GM12892 (cell line): ENCODE results near the gene BHLHE23.

Source experiments
- DNase-seq: peaks from one replicate; pipeline ENCODE4 v3.0.0; 2011; ENCODE audit not compliant: insufficient read length
- FAIRE-seq: peaks from 2 replicates; lab custom pipeline; 2011; peaks lifted over from hg19 to GRCh38; lab: Jason Lieb, UNC
- POLR2A ChIP-seq: IDR thresholded peaks from 2 replicates; pipeline ENCODE4 v1.6.1; 2011; ENCODE audit warnings: low read depth, low read length, control low read depth
- POLR2AphosphoS5 ChIP-seq: IDR thresholded peaks from 2 replicates; pipeline ENCODE4 v1.6.1; 2011; ENCODE audit warnings: low read depth, low read length, control low read depth
- TAF1 ChIP-seq: IDR thresholded peaks from 2 replicates; pipeline ENCODE4 v1.6.1; 2011; ENCODE audit warnings: low read depth, mild to moderate bottlenecking, control low read depth, low read length, borderline replicate concordance

The BHLHE23 gene

DNA sequence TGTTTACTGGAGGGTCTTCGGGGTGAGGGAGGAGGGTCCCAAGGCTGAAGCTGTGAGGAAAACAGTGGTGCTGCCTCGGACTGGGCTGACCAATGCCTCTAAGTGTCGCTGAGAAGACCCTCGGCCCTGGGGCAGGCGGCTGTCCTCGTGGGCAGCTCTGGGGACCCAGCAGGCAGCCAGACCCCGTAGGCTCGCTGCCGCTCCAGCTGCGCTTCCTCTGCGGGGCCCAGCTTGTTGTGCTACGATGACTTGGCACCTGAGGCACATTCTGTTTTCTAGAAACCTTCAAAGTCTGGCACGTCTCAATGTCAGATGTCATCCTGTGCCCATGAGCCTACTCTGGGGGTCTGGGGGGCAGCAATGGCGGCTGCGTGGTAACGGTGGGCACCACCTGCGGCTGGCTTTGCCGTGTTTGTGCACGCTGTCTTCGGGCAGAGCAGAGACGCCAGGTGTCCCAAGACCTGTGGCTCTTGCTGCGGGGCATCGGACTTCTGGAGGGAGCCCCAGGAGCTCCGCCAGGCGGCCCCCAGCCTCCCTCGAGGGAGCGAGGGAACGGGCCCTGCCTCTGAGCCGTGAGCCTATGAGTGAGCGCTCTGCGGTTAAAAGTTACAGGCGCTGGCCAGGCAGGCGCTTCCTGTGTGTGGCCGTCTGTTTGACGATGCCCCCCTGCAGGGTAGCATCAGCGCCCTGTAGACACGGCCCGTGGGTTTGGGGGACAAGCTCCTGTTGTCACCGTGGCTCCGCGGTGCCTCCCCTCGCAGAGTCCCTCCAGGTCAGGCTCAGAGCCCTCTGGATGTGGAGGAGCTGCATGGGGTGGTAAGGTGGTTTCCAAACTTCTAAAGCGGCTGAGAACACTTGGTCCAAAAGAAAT, 47.4 kb downstream of the BHLHE23 start:
- no peak for FAIRE-seq
- TF ChIP-seq POLR2A (no peak), POLR2AphosphoS5 (no peak), TAF1 (no peak)
- DNase-seq: no peak

DNA sequence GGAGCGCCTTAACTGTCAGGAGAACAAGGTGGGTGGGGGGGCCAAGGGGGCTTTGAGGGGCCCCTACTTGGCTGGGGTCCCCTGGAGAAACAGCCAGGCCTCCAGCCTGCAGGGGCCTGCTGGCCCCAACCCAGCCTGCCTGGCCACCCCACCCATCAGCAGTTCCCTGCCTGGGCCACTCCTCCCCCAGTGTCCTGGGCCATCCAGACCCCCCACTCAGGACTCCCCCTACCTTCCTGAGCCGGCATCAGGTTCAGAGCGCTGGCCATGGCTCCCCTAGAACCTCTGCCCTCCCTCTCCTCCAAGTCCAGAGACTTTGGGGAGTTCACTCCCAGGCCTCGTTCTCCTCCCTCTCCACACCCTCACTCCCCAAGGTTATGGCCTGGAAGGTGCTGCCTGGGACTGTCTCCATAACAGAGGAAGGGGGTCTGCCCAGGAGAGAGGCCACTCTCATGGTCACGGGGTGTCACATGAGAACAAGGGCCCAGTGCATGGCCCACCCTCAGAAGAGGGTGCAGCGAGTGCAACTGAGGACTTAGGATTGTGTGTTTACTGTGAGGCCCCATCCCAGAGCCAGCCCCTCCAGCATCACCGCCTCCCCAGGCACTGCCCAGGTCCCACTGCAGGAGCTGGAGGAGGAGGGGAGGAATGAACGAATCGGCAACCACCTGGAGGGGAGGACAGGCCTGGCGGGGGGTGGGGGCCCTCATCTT, 48.2 kb downstream of the BHLHE23 start:
- no peak for FAIRE-seq
- no peak for DNase-seq
- TF ChIP-seq TAF1 (no peak), POLR2AphosphoS5 (no peak), POLR2A (no peak)

DNA sequence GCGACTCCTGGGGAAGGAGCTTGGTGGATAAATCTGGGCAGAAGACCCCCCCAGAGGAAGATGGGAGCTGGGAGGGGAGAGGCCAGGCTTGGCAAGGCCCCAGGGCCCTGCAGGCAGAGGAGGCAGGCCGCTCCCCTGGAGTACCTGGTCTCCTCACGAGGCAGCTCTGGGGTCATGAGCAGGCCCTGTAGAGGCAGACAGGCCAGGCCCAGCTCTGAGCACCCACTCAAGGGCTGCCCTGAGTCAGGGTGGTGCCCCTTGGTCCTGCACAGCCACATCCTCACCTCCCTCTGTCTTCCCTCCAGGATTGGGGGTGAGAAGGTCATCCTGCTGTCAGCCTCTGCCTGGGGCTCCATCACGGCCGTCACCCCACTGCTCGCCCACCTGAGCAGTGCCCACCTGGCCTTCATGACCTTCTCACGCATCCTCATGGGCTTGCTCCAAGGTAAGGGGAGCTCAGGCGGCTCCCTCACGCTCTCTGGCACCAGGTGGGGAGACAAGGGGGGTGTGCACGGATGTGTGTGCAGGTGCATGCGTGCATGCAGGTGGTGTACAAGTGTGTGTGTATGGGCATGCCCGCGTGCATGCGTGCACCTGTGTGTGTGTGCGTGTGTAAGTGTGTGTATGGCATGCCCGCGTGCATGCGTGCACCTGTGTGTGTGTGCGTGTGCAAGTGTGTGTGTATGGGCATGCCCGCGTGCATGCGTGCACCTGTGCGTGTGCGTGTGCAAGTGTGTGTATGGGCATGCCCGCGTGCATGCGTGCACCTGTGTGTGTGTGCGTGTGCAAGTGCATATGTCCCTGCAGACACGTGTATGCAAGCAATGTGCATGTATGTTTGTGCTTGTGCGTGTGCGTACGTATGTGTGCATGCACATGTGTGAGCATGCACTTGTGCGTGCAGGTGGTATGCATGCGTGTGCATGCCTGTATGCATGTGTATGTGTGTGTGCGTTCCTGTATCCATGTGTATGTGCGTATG, 49.3 kb downstream of the BHLHE23 start:
- no peak for DNase-seq
- no peak for FAIRE-seq
- no peak for TF ChIP-seq POLR2AphosphoS5
- TF ChIP-seq TAF1: no peak
- no peak for TF ChIP-seq POLR2A

DNA sequence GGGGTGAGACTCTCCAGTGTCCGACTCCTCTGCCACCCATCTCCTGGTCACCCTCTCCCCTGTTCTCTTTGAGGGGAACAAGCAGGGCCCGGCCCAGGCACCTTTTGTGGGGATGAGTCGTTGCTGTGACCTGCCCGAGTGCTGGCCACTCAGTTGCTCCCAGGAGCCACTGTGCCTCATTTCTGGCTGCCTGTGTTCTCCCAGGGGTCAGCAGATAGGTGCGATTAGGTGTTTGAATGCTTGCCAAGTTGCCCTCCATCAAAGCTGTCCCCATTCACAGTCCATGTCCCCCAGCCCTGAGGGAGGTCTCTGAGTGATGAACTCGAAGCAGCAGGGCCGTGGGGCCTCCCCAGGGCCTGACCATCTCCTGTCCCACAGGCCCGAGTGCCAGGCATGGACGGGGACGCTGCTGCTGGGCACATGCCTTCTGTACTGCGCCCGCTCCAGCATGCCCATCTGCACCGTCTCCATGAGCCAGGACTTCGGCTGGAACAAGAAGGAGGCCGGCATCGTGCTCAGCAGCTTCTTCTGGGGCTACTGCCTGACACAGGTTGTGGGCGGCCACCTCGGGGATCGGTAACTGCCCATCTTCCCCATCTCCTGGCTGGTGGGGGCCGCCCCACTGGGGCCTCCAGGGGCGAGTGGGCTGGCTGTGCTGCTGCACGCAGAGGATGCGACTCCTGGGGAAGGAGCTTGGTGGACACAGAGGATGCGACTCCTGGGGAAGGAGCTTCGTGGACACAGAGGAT, 50.2 kb downstream of the BHLHE23 start:
- TF ChIP-seq POLR2AphosphoS5 (no peak), TAF1 (no peak), POLR2A (no peak)
- DNase-seq (no peak), FAIRE-seq (no peak)
